ENCODE results near the gene IRF6. TPM values are rescaled to one million over a fixed set of nuclear protein-coding genes. Genes with fewer than 3 reads are reported as not detected.
"Not testable (repeated sequence)": the region's sequence is repeated elsewhere in the genome, so short reads cannot be mapped to it uniquely, and the experiment has no call there.

The IRF6 gene
- polyA plus RNA-seq, 1 of the 3 experiments (the other 2 are of a cell fraction) = 0.94 TPM

GRCh38 chr1:209800984-209801834 is 4.7 kb downstream of the IRF6 start (continued):
- TF ChIP-seq USF2 (IDR thresholded peaks at IDR 0.05; ENCODE audit: borderline replicate concordance, low read depth, low read length) (no peak), MEF2A (IDR thresholded peaks at IDR 0.05; ENCODE audit: borderline replicate concordance, low read depth) (peak; percentile 87), ZBTB33 (IDR thresholded peaks at IDR 0.05; ENCODE audit: borderline replicate concordance, low read depth) (no peak), TAF1 (IDR thresholded peaks at IDR 0.05; ENCODE audit: borderline replicate concordance, low read depth, low read length) (no peak), RAD21 (IDR thresholded peaks at IDR 0.05; ENCODE audit: low read length) (no peak), TEAD4 (IDR thresholded peaks at IDR 0.05; ENCODE audit: borderline replicate concordance, insufficient read depth) (peak; percentile 60; the same call in 1 of the 2 replicates), EZH2phosphoT487 (IDR thresholded peaks at IDR 0.05; ENCODE audit: borderline replicate concordance, low read depth) (no peak), RXRA (IDR thresholded peaks at IDR 0.05; ENCODE audit: borderline replicate concordance, low read depth) (peak; percentile 48; the same call in 1 of the 2 replicates)

GRCh38 chr1:209797978-209798639 is 7.8 kb downstream of the IRF6 start:
- Histone ChIP-seq H2AFZ (ENCODE audit: low read depth) (no peak overlapping the region), H3K9me3 (no peaks in the 10 kb centered on the region), H3K27me3 (ENCODE audit: insufficient read depth) (no peaks in the 10 kb centered on the region), H4K20me1 (ENCODE audit: insufficient read depth) (no peaks in the 10 kb centered on the region), H3K4me3 (ENCODE audit: low read depth in 2 of 2, low read length in 1 of 2) (no peak overlapping the region), H3F3A (replicated peaks; ENCODE audit: insufficient read depth) (peaks cover 11% of the 10 kb centered on the region), H3K4me2 (no peak overlapping the region), H3K4me1 (ENCODE audit: control insufficient read depth in 1 of 2, insufficient read depth in 2 of 2, low read depth in 1 of 2, low read length in 1 of 2) (peaks cover 16 to 36% of the 10 kb centered on the region in 2 experiments; a peak in 3 of 4 replicates), H3K9ac (no peak overlapping the region), H3K79me2 (ENCODE audit: insufficient read depth) (no peaks in the 10 kb centered on the region), H3K36me3 (replicated peaks in 1 of 2; ENCODE audit: control insufficient read depth in 1 of 2, insufficient read depth in 2 of 2, low read length in 1 of 2) (no peaks in the 10 kb centered on the region), H3K9me2 (no peaks in the 10 kb centered on the region), H3K27ac (ENCODE audit: low read depth in 2 of 2, low read length in 1 of 2) (no peak overlapping the region)
- WGBS (ENCODE audit: low lambda C conversion rate) = 80% methylated on average over 8 of the region's 9 CpGs
- CTCF ChIA-PET = interaction anchor here (0.8 to 1.6 kb wide), 2 partner anchors 11 to 25 kb away, joined by 4 read pairs; no protein-coding TSS in a partner anchor
- DNase-seq = no peak
- POLR2A ChIA-PET = no interaction called here
- peak; percentile 31 for TF ChIP-seq CTCF (IDR thresholded peaks at IDR 0.05)
- TF ChIP-seq USF2 (IDR thresholded peaks at IDR 0.05; ENCODE audit: borderline replicate concordance, low read depth, low read length) = no peak
- no peak for TF ChIP-seq EZH2phosphoT487 (IDR thresholded peaks at IDR 0.05; ENCODE audit: borderline replicate concordance, low read depth)

- CTCF ChIA-PET = interaction anchor here (1.7 kb wide), 1 partner anchor 30 kb away, joined by 3 read pairs; no protein-coding TSS in a partner anchor
- H3K9me3 ChIP-seq; DNase-seq; H3K9me2 ChIP-seq; H3K27ac ChIP-seq (ENCODE audit: low read depth in 2 of 2, low read length in 1 of 2); H3F3A ChIP-seq (replicated peaks; ENCODE audit: insufficient read depth); H3K79me2 ChIP-seq (ENCODE audit: insufficient read depth); H3K4me2 ChIP-seq; H3K9ac ChIP-seq; H4K20me1 ChIP-seq (ENCODE audit: insufficient read depth); H2AFZ ChIP-seq (ENCODE audit: low read depth); H3K4me3 ChIP-seq (ENCODE audit: low read depth in 2 of 2, low read length in 1 of 2); POLR2A ChIA-PET; H3K4me1 ChIP-seq (ENCODE audit: control insufficient read depth in 1 of 2, insufficient read depth in 2 of 2, low read depth in 1 of 2, low read length in 1 of 2); H3K36me3 ChIP-seq (replicated peaks in 1 of 2; ENCODE audit: control insufficient read depth in 1 of 2, insufficient read depth in 2 of 2, low read length in 1 of 2); H3K27me3 ChIP-seq (ENCODE audit: insufficient read depth): not testable (repeated sequence)
- 48% methylated on average over 3 of the region's 3 CpGs for WGBS (ENCODE audit: low lambda C conversion rate)
Measured at GRCh38 chr1:209793711-209794110, 12.2 kb downstream of the IRF6 start.
